NCI-H1105 (cell line): Measurements from ENCODE around the gene TATDN3.
"Not testable (repeated sequence)": the region's sequence is repeated elsewhere in the genome, so short reads cannot be mapped to it uniquely, and the experiment has no call there.

Experiments used
- DNase-seq: peaks from one replicate; lab custom pipeline; 2025; lab: John Stamatoyannopoulos, UW

Gene TATDN3

GRCh38 chr1:212791676-212792395, at the start of gene TATDN3, which contains the start of gene NSL1:
Gene TATDN3 (plus strand): TSS chr1:212791894. CDS start chr1:212791922, 28 bp downstream.
Gene NSL1 (minus strand): TSS chr1:212791777. CDS start chr1:212791763, 14 bp downstream.
- DNase-seq: peak; percentile 93

GRCh38 chr1:212743901-212744475, 47.7 kb upstream of the TATDN3 start:
- no peak for DNase-seq

- DNase-seq: no peak
Observed at GRCh38 chr1:212745303-212745702, 46.4 kb upstream of the TATDN3 start.

GRCh38 chr1:212746546-212746945, 45.1 kb upstream of the TATDN3 start:
- DNase-seq: no peak

- peak; percentile 48 for DNase-seq
Observed at GRCh38 chr1:212749821-212750535, 41.7 kb upstream of the TATDN3 start.

GRCh38 chr1:212752252-212752933, 39.3 kb upstream of the TATDN3 start:
- no peak for DNase-seq

GRCh38 chr1:212752934-212753497, 38.7 kb upstream of the TATDN3 start:
- no peak for DNase-seq

GRCh38 chr1:212753749-212754148, 37.9 kb upstream of the TATDN3 start:
- DNase-seq: no peak

- DNase-seq: no peak
Observed at GRCh38 chr1:212754193-212754592, 37.5 kb upstream of the TATDN3 start.

- no peak for DNase-seq
Observed at GRCh38 chr1:212754680-212755079, 37.0 kb upstream of the TATDN3 start.

- DNase-seq: no peak
Observed at GRCh38 chr1:212759683-212760082, 32.0 kb upstream of the TATDN3 start.

- DNase-seq: no peak
Observed at GRCh38 chr1:212760126-212760823, 31.4 kb upstream of the TATDN3 start.

- no peak for DNase-seq
Observed at GRCh38 chr1:212762234-212762633, 29.5 kb upstream of the TATDN3 start.

GRCh38 chr1:212762839-212763238, 28.9 kb upstream of the TATDN3 start:
- DNase-seq: no peak

GRCh38 chr1:212764718-212765281, 26.9 kb upstream of the TATDN3 start:
- DNase-seq: not testable (repeated sequence)

GRCh38 chr1:212766825-212767224, 24.9 kb upstream of the TATDN3 start:
- DNase-seq: not testable (repeated sequence)

GRCh38 chr1:212769459-212770167, 22.1 kb upstream of the TATDN3 start:
- DNase-seq: no peak

GRCh38 chr1:212771341-212771740, 20.4 kb upstream of the TATDN3 start:
- DNase-seq: no peak

GRCh38 chr1:212773011-212773410, 18.7 kb upstream of the TATDN3 start:
- DNase-seq: no peak

GRCh38 chr1:212774584-212774983, 17.1 kb upstream of the TATDN3 start:
- DNase-seq: no peak
